ENCODE measurements around the gene NRL. TPM values are rescaled to one million over a fixed set of nuclear protein-coding genes. Genes with fewer than 3 reads are reported as not detected.

NRL gene
- total and polyA plus RNA-seq, 9 of the 15 experiments (the other 6 are each of a cell fraction or from before 2014, with no cell fraction given): 0.07 to 2.7 (median 1.4) TPM; not detected in 1

GRCh38 chr14:24146978-24147760 is 32.4 kb upstream of the NRL start, which contains the start of gene RNF31 (continued):
- TF ChIP-seq, protein P1, sequence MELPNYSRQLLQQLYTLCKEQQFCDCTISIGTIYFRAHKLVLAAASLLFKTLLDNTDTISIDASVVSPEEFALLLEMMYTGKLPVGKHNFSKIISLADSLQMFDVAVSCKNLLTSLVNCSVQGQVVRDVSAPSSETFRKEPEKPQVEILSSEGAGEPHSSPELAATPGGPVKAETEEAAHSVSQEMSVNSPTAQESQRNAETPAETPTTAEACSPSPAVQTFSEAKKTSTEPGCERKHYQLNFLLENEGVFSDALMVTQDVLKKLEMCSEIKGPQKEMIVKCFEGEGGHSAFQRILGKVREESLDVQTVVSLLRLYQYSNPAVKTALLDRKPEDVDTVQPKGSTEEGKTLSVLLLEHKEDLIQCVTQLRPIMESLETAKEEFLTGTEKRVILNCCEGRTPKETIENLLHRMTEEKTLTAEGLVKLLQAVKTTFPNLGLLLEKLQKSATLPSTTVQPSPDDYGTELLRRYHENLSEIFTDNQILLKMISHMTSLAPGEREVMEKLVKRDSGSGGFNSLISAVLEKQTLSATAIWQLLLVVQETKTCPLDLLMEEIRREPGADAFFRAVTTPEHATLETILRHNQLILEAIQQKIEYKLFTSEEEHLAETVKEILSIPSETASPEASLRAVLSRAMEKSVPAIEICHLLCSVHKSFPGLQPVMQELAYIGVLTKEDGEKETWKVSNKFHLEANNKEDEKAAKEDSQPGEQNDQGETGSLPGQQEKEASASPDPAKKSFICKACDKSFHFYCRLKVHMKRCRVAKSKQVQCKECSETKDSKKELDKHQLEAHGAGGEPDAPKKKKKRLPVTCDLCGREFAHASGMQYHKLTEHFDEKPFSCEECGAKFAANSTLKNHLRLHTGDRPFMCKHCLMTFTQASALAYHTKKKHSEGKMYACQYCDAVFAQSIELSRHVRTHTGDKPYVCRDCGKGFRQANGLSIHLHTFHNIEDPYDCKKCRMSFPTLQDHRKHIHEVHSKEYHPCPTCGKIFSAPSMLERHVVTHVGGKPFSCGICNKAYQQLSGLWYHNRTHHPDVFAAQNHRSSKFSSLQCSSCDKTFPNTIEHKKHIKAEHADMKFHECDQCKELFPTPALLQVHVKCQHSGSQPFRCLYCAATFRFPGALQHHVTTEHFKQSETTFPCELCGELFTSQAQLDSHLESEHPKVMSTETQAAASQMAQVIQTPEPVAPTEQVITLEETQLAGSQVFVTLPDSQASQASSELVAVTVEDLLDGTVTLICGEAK (IDR thresholded peaks at IDR 0.05): peak; percentile 69; the same call in 1 of the 2 replicates
- TF ChIP-seq, protein P1 (CRISPR knock-in tag; IDR thresholded peaks at IDR 0.05): no peak
- TF ChIP-seq XRCC5 (IDR thresholded peaks at IDR 0.05; ENCODE audit: low read depth, low read length) (0 out of 2 replicates have a peak, but pooled peaks have one; percentile 47), SIN3B (IDR thresholded peaks at IDR 0.05; ENCODE audit: low read depth) (peak; percentile 49; the same call in 1 of the 2 replicates), RCOR1 (IDR thresholded peaks at IDR 0.05; ENCODE audit: borderline replicate concordance in 1 of 2, low read depth in 2 of 2, low read length in 2 of 2) (peak in 1 of 2 experiments; percentile 32; a peak in 1 of 4 replicates), POLR2A (conservative IDR thresholded peaks at IDR 0.05) (peak; percentile 55; the same call in 1 of the 2 replicates), KLF16 (IDR thresholded peaks at IDR 0.05) (peak; percentile 59; the same call in 1 of the 2 replicates), ZNF407 (IDR thresholded peaks at IDR 0.05; ENCODE audit: low read depth) (no peak), FOXM1 (IDR thresholded peaks at IDR 0.05; ENCODE audit: low read depth) (no peak), FOXM1 (CRISPR knock-in tag; IDR thresholded peaks at IDR 0.05; ENCODE audit: low read depth) (no peak), PML (IDR thresholded peaks at IDR 0.05; ENCODE audit: low read length) (0 out of 2 replicates have a peak, but pooled peaks have one; percentile 30)
